Activated naive CD4-positive, alpha-beta T cell treated with Interleukin-2 at 50 U/mL for 16 hours (primary cell): ENCODE results near the gene DOLK.

Source experiments
- DNase-seq: peaks from one replicate; pipeline ENCODE4 v3.0.0-alpha.2; 2020

The DOLK gene

GRCh38 chr9:128929560-128929959 lies 17.8 kb downstream of the DOLK start:
- no peak for DNase-seq

GRCh38 chr9:128928624-128929023 lies 18.8 kb downstream of the DOLK start:
- no peak for DNase-seq

- peak; percentile 53 for DNase-seq
Measured at GRCh38 chr9:128927731-128928411, 19.5 kb downstream of the DOLK start.

- no peak for DNase-seq
Measured at GRCh38 chr9:128923493-128923883, 23.9 kb downstream of the DOLK start.

- DNase-seq, result no peak
Measured at GRCh38 chr9:128921881-128922763, 25.3 kb downstream of the DOLK start.

GRCh38 chr9:128920381-128921058 lies 26.9 kb downstream of the DOLK start, which contains the start of gene PHYHD1:
TSS of gene PHYHD1 (plus strand) at chr9:128920982. CDS start at chr9:128922324, 1,342 bp downstream.
- no peak for DNase-seq

- no peak for DNase-seq
Measured at GRCh38 chr9:128919402-128920089, 27.9 kb downstream of the DOLK start.

- no peak for DNase-seq
Measured at GRCh38 chr9:128918921-128919320, 28.5 kb downstream of the DOLK start.

- no peak for DNase-seq
Measured at GRCh38 chr9:128917151-128917849, 30.1 kb downstream of the DOLK start.

- no peak for DNase-seq
Measured at GRCh38 chr9:128916745-128917144, 30.7 kb downstream of the DOLK start.

GRCh38 chr9:128916204-128916603 lies 31.2 kb downstream of the DOLK start:
- DNase-seq, result no peak

- DNase-seq, result no peak
Measured at GRCh38 chr9:128913995-128914772, 33.2 kb downstream of the DOLK start.

- no peak for DNase-seq
Measured at GRCh38 chr9:128913048-128913900, 34.1 kb downstream of the DOLK start.

GRCh38 chr9:128912270-128912853 lies 35.0 kb downstream of the DOLK start:
- DNase-seq, result peak; percentile 24

GRCh38 chr9:128911529-128912035 lies 35.8 kb downstream of the DOLK start:
- DNase-seq, result no peak

GRCh38 chr9:128910906-128911305 lies 36.5 kb downstream of the DOLK start:
- DNase-seq, result no peak

GRCh38 chr9:128909859-128910258 lies 37.5 kb downstream of the DOLK start:
- DNase-seq, result no peak

GRCh38 chr9:128908372-128908771 lies 39.0 kb downstream of the DOLK start:
- no peak for DNase-seq

GRCh38 chr9:128906741-128907140 lies 40.7 kb downstream of the DOLK start:
- no peak for DNase-seq

GRCh38 chr9:128905964-128906363 lies 41.4 kb downstream of the DOLK start:
- DNase-seq, result no peak
